ENCODE data around the gene JMJD7.

DNA sequence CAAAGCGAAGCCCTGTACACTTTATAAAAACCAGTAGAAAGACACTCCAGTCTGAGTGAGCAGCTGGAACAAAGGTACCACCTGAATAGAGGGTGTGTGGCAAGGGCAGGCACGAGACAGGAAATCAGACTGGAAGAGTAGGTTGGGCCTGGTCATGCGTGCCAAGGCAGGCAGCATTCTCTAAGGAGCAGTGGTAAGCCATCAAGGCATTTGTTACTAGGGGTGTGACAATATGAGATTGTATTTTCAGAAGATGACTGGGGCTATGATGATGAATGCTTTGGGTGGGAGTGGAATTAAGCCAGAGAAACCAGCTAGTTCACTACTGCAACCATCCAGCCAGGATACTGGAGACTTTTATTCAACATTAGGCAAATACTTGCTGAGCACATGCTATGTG lies 5.0 kb downstream of the JMJD7 start:
- TF ChIP-seq, protein P1, sequence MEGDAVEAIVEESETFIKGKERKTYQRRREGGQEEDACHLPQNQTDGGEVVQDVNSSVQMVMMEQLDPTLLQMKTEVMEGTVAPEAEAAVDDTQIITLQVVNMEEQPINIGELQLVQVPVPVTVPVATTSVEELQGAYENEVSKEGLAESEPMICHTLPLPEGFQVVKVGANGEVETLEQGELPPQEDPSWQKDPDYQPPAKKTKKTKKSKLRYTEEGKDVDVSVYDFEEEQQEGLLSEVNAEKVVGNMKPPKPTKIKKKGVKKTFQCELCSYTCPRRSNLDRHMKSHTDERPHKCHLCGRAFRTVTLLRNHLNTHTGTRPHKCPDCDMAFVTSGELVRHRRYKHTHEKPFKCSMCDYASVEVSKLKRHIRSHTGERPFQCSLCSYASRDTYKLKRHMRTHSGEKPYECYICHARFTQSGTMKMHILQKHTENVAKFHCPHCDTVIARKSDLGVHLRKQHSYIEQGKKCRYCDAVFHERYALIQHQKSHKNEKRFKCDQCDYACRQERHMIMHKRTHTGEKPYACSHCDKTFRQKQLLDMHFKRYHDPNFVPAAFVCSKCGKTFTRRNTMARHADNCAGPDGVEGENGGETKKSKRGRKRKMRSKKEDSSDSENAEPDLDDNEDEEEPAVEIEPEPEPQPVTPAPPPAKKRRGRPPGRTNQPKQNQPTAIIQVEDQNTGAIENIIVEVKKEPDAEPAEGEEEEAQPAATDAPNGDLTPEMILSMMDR (IDR thresholded peaks at IDR 0.05), result no peak
- TF ChIP-seq POLR2A (IDR thresholded peaks at IDR 0.05), result no peak

All from uterus (tissue), 2 donors.